ENCODE measurements around the gene VILL.

Gene VILL

DNA sequence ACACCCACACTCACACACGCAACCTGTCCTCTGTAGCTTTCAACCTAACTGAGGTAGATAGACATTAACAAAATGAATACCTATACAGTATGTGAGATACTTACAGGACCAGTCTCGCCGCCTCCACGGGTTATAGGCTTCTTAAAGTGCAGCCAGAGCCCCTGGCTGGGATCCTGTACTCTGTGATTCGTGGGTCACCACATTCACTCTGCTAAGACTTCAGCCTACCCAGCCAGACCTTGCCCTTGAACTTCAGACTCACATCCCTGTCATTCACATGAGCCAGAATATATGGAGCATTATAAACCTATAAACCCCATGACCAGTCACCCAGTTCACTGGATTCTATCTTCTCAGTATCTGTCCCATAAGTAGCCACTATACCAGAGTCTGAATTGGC, 49.8 kb downstream of the VILL start:
- peaks cover 6% of the 10 kb centered on the region; the same call in 1 of the 2 replicates for H3K27me3 ChIP-seq (ENCODE audit: low read depth, low read length)
- no peak overlapping the region for H3K9ac ChIP-seq (ENCODE audit: low read length)
- H4K20me1 ChIP-seq (ENCODE audit: insufficient read depth, low read length): no peaks in the 10 kb centered on the region
- no peaks in the 10 kb centered on the region for H3K36me3 ChIP-seq (replicated peaks; ENCODE audit: low read depth, low read length)
- no peaks in the 10 kb centered on the region for H3K9me3 ChIP-seq (ENCODE audit: insufficient read depth, low read length)
- H2AFZ ChIP-seq (ENCODE audit: low read depth, low read length): no peak overlapping the region
- TF ChIP-seq EZH2phosphoT487 (IDR thresholded peaks at IDR 0.05; ENCODE audit: low read depth): no peak
- H3K4me2 ChIP-seq (ENCODE audit: low read length): no peak overlapping the region
- no peak overlapping the region for H3K27ac ChIP-seq (ENCODE audit: low read length)
- no peak overlapping the region for H3K4me3 ChIP-seq (ENCODE audit: low read length)
- no peaks in the 10 kb centered on the region for H3K4me1 ChIP-seq (ENCODE audit: low read length)
- no peaks in the 10 kb centered on the region for H3K79me2 ChIP-seq (ENCODE audit: low read length)

GRCh38 chr3:38043486-38043885, 52.9 kb downstream of the VILL start:
- H3K36me3 ChIP-seq (replicated peaks; ENCODE audit: low read depth, low read length): no peaks in the 10 kb centered on the region
- no peak overlapping the region for H3K4me3 ChIP-seq (ENCODE audit: low read length)
- no peaks in the 10 kb centered on the region for H3K9me3 ChIP-seq (ENCODE audit: insufficient read depth, low read length)
- no peak overlapping the region for H3K4me2 ChIP-seq (ENCODE audit: low read length)
- no peak overlapping the region for H2AFZ ChIP-seq (ENCODE audit: low read depth, low read length)
- H4K20me1 ChIP-seq (ENCODE audit: insufficient read depth, low read length): no peaks in the 10 kb centered on the region
- no peaks in the 10 kb centered on the region for H3K4me1 ChIP-seq (ENCODE audit: low read length)
- no peak overlapping the region for H3K9ac ChIP-seq (ENCODE audit: low read length)
- TF ChIP-seq, protein P1, sequence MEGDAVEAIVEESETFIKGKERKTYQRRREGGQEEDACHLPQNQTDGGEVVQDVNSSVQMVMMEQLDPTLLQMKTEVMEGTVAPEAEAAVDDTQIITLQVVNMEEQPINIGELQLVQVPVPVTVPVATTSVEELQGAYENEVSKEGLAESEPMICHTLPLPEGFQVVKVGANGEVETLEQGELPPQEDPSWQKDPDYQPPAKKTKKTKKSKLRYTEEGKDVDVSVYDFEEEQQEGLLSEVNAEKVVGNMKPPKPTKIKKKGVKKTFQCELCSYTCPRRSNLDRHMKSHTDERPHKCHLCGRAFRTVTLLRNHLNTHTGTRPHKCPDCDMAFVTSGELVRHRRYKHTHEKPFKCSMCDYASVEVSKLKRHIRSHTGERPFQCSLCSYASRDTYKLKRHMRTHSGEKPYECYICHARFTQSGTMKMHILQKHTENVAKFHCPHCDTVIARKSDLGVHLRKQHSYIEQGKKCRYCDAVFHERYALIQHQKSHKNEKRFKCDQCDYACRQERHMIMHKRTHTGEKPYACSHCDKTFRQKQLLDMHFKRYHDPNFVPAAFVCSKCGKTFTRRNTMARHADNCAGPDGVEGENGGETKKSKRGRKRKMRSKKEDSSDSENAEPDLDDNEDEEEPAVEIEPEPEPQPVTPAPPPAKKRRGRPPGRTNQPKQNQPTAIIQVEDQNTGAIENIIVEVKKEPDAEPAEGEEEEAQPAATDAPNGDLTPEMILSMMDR (IDR thresholded peaks at IDR 0.05; ENCODE audit: low read depth, low read length): no peak
- TF ChIP-seq EZH2phosphoT487 (IDR thresholded peaks at IDR 0.05; ENCODE audit: low read depth): no peak
- H3K79me2 ChIP-seq (ENCODE audit: low read length): no peaks in the 10 kb centered on the region
- H3K27ac ChIP-seq (ENCODE audit: low read length): no peak overlapping the region
- peaks cover 6% of the 10 kb centered on the region; the same call in 1 of the 2 replicates for H3K27me3 ChIP-seq (ENCODE audit: low read depth, low read length)

- Histone ChIP-seq H3K4me1 (ENCODE audit: low read length) (no peaks in the 10 kb centered on the region), H3K9ac (ENCODE audit: low read length) (no peak overlapping the region), H3K27me3 (ENCODE audit: low read depth, low read length) (peaks cover 6% of the 10 kb centered on the region; the same call in 1 of the 2 replicates), H3K4me2 (ENCODE audit: low read length) (no peak overlapping the region), H3K27ac (ENCODE audit: low read length) (no peak overlapping the region), H3K36me3 (replicated peaks; ENCODE audit: low read depth, low read length) (no peaks in the 10 kb centered on the region), H3K4me3 (ENCODE audit: low read length) (no peak overlapping the region), H2AFZ (ENCODE audit: low read depth, low read length) (no peak overlapping the region), H4K20me1 (ENCODE audit: insufficient read depth, low read length) (no peaks in the 10 kb centered on the region), H3K79me2 (ENCODE audit: low read length) (no peaks in the 10 kb centered on the region), H3K9me3 (ENCODE audit: insufficient read depth, low read length) (no peaks in the 10 kb centered on the region)
- TF ChIP-seq EZH2phosphoT487 (IDR thresholded peaks at IDR 0.05; ENCODE audit: low read depth): no peak
- TF ChIP-seq, protein P1 (IDR thresholded peaks at IDR 0.05; ENCODE audit: low read depth, low read length): no peak
Measured at GRCh38 chr3:38046027-38046426, 55.4 kb downstream of the VILL start.

DNA sequence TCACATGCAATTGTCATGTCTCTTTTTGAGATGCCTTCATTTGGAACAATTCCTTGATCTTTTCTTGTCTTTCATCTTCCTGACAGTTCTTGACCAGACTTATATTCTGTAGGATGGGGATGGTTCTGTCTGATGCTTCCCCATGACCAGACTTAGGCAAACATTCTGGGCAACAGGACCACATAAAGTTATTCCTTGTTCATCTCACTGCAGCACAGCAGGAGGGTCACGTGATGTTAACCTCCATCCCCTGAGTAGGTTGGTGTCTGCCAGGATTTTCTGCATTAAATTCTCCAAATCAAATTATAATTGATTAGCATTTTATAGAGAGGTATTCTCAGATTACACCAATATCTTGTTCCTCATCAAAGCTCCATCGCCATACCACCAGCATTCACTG, 56.2 kb downstream of the VILL start:
- H3K4me2 ChIP-seq (ENCODE audit: low read length): no peak overlapping the region
- no peaks in the 10 kb centered on the region for H3K79me2 ChIP-seq (ENCODE audit: low read length)
- no peaks in the 10 kb centered on the region for H4K20me1 ChIP-seq (ENCODE audit: insufficient read depth, low read length)
- H3K27me3 ChIP-seq (ENCODE audit: low read depth, low read length): peaks cover 6% of the 10 kb centered on the region; the same call in 1 of the 2 replicates
- H3K36me3 ChIP-seq (replicated peaks; ENCODE audit: low read depth, low read length): no peaks in the 10 kb centered on the region
- no peak overlapping the region for H3K9ac ChIP-seq (ENCODE audit: low read length)
- no peak overlapping the region for H3K4me3 ChIP-seq (ENCODE audit: low read length)
- H3K9me3 ChIP-seq (ENCODE audit: insufficient read depth, low read length): no peaks in the 10 kb centered on the region
- H3K27ac ChIP-seq (ENCODE audit: low read length): no peak overlapping the region
- H2AFZ ChIP-seq (ENCODE audit: low read depth, low read length): no peak overlapping the region
- H3K4me1 ChIP-seq (ENCODE audit: low read length): no peaks in the 10 kb centered on the region
- TF ChIP-seq EZH2phosphoT487 (IDR thresholded peaks at IDR 0.05; ENCODE audit: low read depth): no peak
- TF ChIP-seq, protein P1 (IDR thresholded peaks at IDR 0.05; ENCODE audit: low read depth, low read length): no peak

Data from OCI-LY3 (cell line).